ENCODE data around the gene FBXW4.

The FBXW4 gene

DNA sequence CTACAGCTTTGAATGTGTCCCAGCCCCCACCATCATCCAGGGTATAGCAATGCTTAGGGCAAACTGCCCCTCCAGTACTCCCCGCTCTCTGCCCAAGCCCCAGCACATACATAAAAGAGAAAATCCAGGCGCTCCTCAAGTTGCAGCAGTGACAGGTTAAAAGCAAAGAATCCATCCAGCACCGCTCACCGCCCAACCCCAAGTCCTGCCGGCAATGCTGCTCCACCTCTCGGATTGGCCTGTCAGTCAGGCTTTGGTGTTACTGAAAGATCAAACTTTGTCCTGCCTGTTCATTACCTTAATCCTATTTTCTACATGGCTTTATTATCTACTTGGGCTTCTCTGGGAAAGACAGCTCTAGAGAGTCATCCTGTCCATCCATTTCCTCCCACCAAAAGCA, 75.0 kb downstream of the FBXW4 start:
- H4K20me1 ChIP-seq (ENCODE audit: insufficient read depth) = no peaks in the 10 kb centered on the region
- TF ChIP-seq, protein P1, sequence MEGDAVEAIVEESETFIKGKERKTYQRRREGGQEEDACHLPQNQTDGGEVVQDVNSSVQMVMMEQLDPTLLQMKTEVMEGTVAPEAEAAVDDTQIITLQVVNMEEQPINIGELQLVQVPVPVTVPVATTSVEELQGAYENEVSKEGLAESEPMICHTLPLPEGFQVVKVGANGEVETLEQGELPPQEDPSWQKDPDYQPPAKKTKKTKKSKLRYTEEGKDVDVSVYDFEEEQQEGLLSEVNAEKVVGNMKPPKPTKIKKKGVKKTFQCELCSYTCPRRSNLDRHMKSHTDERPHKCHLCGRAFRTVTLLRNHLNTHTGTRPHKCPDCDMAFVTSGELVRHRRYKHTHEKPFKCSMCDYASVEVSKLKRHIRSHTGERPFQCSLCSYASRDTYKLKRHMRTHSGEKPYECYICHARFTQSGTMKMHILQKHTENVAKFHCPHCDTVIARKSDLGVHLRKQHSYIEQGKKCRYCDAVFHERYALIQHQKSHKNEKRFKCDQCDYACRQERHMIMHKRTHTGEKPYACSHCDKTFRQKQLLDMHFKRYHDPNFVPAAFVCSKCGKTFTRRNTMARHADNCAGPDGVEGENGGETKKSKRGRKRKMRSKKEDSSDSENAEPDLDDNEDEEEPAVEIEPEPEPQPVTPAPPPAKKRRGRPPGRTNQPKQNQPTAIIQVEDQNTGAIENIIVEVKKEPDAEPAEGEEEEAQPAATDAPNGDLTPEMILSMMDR (conservative IDR thresholded peaks at IDR 0.05; ENCODE audit: low read depth, low read length) = no peak
- H3K27ac ChIP-seq = no peak overlapping the region
- H3K9ac ChIP-seq = no peak overlapping the region
- H3K4me2 ChIP-seq = no peak overlapping the region
- no peak overlapping the region for H2AFZ ChIP-seq (ENCODE audit: low read depth)
- H3K27me3 ChIP-seq (ENCODE audit: insufficient read depth, low read depth) = no peaks in the 10 kb centered on the region
- H3K4me3 ChIP-seq (IDR thresholded peaks at IDR 0.05; ENCODE audit: insufficient read depth, low read depth, low read length) = no peak overlapping the region
- no peaks in the 10 kb centered on the region for H3K4me1 ChIP-seq (ENCODE audit: low read depth, poor library complexity, severe bottlenecking)
- H3K36me3 ChIP-seq (ENCODE audit: insufficient read depth) = no peaks in the 10 kb centered on the region
- H3K79me2 ChIP-seq (ENCODE audit: insufficient read depth, low read depth) = no peaks in the 10 kb centered on the region

DNA sequence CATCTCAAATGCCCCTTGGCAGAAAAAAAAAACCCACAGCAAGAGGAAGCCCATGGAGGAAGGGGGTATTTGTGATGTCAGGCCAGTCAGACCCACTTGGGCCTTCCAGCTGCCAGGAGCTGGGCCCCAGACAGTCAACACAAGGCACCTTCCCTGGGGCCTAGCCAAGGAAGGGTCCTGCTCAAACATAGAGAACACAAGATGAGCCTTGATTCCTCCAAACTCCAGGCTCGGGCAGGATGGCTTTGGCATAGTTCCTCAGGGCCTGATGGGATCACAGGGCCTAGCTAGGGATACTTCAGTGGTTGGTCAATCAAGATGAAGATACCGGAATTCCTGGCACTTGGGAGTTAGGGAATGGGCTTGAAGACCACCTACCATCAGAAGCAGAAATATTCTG, 76.1 kb downstream of the FBXW4 start:
- H3K79me2 ChIP-seq (ENCODE audit: insufficient read depth, low read depth) = no peaks in the 10 kb centered on the region
- H3K9ac ChIP-seq = no peak overlapping the region
- no peaks in the 10 kb centered on the region for H3K27me3 ChIP-seq (ENCODE audit: insufficient read depth, low read depth)
- no peak overlapping the region for H3K27ac ChIP-seq
- no peak overlapping the region for H3K4me2 ChIP-seq
- TF ChIP-seq, protein P1 (conservative IDR thresholded peaks at IDR 0.05; ENCODE audit: low read depth, low read length) = no peak
- no peak overlapping the region for H2AFZ ChIP-seq (ENCODE audit: low read depth)
- no peaks in the 10 kb centered on the region for H3K4me1 ChIP-seq (ENCODE audit: low read depth, poor library complexity, severe bottlenecking)
- H4K20me1 ChIP-seq (ENCODE audit: insufficient read depth) = no peaks in the 10 kb centered on the region
- no peak overlapping the region for H3K4me3 ChIP-seq (IDR thresholded peaks at IDR 0.05; ENCODE audit: insufficient read depth, low read depth, low read length)
- no peaks in the 10 kb centered on the region for H3K36me3 ChIP-seq (ENCODE audit: insufficient read depth)

DNA sequence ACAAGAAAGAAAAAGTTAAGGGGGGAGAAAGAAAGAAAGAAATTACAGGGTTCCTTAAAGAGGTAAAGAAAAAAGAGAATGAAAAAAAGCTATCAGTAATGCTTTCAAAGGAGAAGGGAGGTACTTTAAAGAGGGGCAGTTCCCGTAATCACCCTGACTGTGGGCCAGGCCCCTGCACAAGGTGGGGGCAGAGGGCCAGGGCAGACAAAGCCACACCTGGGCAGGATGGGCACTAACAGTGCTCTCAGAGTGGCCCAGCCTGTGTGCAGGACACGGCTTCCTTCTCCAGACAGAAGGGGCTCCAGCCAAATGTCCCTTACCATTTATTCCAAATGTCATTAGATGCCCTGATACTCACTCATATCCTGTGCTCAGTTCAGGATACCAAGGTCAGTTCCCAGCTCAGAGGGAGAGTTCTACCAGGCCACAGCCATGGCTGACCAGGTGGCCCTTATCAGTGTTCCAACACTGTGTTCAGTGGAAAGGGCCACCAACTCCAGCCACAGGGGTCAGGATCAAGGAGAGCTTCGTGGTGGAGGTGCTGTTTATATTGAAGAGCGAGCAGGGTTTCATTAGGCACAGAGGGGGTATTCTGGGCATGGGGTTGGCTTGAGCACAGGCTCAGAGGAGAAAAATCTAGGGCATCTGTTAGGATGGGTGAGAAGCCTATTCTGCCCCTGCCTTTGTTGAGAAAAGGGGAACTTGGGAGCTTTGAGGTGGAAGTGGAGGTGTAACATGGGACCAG, 77.0 kb downstream of the FBXW4 start:
- TF ChIP-seq, protein P1 (conservative IDR thresholded peaks at IDR 0.05; ENCODE audit: low read depth, low read length) = no peak

DNA sequence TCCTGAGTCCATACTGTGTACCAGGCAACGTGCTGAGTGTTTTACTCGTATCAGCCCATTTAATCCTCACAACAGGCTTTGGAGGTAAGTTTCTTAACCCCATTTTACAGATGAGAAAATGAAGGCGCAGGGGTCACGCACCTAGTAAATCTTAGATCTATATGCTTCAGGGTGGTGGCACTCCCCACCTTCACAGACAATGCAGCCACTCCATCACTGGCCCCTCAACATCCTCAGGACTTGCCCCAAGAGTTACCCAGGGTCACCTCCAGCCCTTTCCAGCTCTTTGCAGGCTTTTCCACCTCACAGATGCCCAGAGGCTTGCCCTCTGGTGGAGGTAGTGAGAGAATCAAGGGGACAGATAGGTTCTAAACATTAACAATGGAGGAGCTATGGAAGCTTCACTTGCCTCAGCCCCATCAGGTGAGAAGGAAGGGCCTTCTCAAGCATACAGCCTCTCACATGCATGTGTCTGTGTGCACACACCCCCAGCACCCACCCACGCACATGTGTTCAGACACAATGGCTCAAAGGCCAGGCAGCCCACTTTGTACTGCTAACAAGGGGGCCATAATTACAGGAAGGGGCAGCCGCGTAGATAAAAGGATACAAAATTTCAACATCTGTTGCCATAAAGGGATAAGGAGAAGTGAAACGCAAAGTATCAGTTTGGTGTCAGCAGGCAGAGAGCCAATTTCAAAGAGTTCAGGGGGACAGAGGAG, 77.7 kb downstream of the FBXW4 start:
- Histone ChIP-seq H3K4me1 (ENCODE audit: low read depth, poor library complexity, severe bottlenecking) (no peaks in the 10 kb centered on the region), H3K27ac (no peak overlapping the region), H3K4me3 (IDR thresholded peaks at IDR 0.05; ENCODE audit: insufficient read depth, low read depth, low read length) (no peak overlapping the region), H4K20me1 (ENCODE audit: insufficient read depth) (no peaks in the 10 kb centered on the region), H3K4me2 (no peak overlapping the region), H3K36me3 (ENCODE audit: insufficient read depth) (no peaks in the 10 kb centered on the region), H3K9ac (no peak overlapping the region), H3K79me2 (ENCODE audit: insufficient read depth, low read depth) (no peaks in the 10 kb centered on the region), H2AFZ (ENCODE audit: low read depth) (no peak overlapping the region), H3K27me3 (ENCODE audit: insufficient read depth, low read depth) (no peaks in the 10 kb centered on the region)
- TF ChIP-seq, protein P1 (conservative IDR thresholded peaks at IDR 0.05; ENCODE audit: low read depth, low read length) = no peak

More for the DNA sequence above, 77.0 kb downstream of the FBXW4 start:
- H4K20me1 ChIP-seq (ENCODE audit: insufficient read depth) = no peaks in the 10 kb centered on the region
- H3K27me3 ChIP-seq (ENCODE audit: insufficient read depth, low read depth) = no peaks in the 10 kb centered on the region
- no peak overlapping the region for H3K9ac ChIP-seq
- H3K4me2 ChIP-seq = no peak overlapping the region
- no peaks in the 10 kb centered on the region for H3K79me2 ChIP-seq (ENCODE audit: insufficient read depth, low read depth)
- no peak overlapping the region for H3K27ac ChIP-seq
- no peaks in the 10 kb centered on the region for H3K4me1 ChIP-seq (ENCODE audit: low read depth, poor library complexity, severe bottlenecking)
- H2AFZ ChIP-seq (ENCODE audit: low read depth) = no peak overlapping the region
- H3K4me3 ChIP-seq (IDR thresholded peaks at IDR 0.05; ENCODE audit: insufficient read depth, low read depth, low read length) = no peak overlapping the region
- no peaks in the 10 kb centered on the region for H3K36me3 ChIP-seq (ENCODE audit: insufficient read depth)

Measured in KMS-11 (cell line).